Measurements from ENCODE around the gene SLC4A8. TPM values are rescaled to one million over a fixed set of nuclear protein-coding genes. Genes with fewer than 3 reads are reported as not detected.

Gene SLC4A8
- total RNA-seq (2014; rRNA removed; shearing (Covaris generic)), result 7.5 and 14.4 TPM in 2 replicates

DNA sequence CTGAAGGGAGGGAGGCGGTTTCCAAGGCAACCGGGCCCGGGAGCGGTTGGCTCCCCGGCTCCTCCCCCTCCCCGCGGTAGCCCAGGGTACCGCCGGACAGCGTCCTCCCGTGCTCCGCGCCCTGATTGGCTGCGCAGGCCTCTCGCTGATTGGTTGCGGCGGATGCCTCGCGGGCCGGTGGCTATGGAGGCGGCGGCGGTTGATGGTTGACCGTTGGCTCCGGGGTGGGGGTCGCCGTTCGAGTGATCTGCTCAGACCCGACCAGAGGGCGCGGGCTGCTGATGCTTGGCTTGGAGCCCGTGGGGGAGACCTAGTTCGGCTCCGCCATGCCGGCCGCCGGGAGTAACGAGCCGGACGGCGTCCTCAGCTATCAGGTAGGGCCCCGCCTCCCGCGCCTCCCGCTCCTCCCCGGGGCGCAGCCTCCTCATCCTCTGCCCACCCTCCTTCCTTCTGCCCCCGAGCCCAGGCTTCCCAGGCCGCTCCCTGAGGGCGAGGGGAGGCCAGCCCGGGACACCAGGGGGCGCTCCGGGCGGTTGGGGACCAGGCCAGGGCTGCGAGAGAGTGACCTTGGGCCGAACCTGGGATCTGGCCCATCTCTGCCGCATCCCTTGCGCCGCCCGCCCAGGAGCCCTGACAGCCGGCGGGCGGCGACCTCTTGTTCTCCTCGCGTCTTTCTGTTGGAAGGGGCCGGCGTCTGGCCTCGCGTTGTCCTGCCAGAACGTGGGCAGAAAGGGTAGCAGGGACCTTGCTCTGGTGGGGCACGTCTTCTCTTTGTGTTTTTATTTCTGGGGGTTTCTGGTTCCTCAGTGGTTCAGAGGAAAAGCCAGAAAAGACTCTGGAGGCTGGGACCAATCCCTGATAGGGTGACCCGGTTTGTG is at the start of gene SLC4A8:
SLC4A8 (plus strand) TSS at position 170 of the 878 bp plus-strand sequence; CDS start at position 327, 157 bp downstream.
- peak; percentile 84 for DNase-seq (ENCODE audit: low spot score)

DNA sequence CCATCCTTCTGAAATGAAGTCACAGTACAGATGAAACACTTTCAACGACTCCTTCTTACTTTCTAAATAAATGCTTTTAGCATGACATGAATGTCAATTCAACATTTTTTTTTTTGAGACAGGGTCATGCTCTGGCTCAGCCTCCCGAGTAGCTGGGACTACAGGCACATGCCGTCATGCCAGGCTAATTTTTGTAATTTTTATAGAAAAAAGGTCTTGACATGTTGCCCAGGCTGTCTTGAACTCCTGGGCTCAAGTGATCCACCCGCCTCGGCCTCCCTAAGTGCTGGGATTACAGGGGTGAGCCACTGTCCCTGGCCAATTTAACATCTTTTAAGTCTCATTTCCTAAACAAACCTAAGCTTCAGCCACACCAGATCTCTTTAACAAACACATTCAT is 49.8 kb upstream of the SLC4A8 start:
- no peak for DNase-seq (ENCODE audit: low spot score)

DNA sequence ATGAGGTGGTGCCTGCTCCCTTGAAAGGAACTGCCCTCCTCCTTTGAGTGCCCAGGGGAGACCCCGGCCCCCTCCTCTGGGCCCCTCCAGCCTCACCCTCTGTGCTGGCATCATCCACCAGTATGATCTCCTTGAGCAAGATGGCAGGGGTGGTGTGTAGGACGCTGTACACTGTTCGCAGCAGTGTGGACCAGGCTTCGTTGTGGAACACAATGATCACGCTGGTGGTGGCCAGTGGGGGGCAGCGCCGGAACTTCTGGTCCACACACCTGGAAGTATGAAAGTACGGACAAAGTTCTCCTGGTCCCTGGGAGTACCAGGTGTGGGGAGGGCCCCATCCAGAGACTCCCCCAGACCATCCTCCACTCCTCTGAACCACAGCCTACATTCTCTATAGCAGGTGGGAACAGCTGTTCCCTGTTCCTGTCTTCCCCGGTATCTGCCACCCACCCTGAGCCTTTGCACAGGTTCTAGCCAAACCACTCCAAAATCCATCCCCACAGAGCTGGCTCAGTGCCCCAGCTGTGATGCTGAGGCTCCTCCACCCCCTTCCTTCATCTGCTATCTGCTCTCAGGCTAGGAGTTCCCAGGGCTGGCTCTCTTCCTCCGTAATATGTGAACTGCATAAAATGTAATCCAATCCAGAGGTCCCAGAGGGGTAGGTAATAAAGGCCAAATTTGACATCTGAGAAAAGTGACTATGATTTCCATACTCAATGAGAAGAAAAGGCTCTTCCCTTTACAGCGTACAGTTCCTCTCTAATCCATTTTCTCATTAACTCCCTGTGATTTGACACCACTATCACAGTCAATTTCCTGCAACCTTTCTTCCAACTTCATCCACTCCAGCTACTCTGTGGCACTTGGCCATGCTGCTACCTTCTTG is 47.3 kb upstream of the SLC4A8 start:
- DNase-seq (ENCODE audit: low spot score), result no peak

DNA sequence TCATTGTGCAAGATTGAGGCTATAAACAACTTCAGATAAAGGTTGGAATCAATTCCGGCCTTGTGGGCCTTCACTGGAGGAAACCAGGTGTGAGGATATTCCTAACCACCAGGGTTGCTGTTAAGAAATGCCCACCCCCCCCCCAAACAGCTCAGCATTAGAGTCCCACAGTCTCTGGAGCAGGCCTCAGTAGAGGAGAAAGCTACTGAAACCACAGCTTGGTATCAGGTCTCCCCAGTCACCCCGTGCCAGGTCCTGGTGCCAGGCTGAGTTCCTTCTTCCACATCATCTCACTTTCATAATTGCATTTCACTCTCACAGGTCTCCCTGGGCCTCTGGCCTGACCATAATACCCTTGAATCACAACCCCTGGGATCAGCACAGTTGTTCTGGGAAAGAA is 45.9 kb upstream of the SLC4A8 start:
- no peak for DNase-seq (ENCODE audit: low spot score)

DNA sequence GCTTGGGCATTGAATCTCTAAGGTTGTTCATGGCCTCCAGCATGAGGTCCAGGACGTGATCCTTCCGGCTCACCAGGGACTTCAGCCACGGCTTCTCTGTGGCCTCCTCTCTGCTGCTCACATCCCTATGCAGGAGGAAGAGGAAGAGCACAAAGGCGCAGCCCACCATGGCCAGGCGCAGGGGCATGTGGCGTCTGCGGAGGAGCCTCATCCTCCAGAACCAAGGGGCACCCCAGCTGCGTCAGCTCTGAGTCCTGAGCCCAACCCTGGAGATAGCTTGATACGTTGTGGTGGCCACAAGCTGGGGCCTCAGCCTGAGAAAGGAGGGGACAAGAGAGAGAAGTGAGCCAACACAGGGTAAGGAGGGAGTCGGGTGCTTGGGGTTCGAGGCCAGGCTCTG is 45.1 kb upstream of the SLC4A8 start:
- no peak for DNase-seq (ENCODE audit: low spot score)

DNA sequence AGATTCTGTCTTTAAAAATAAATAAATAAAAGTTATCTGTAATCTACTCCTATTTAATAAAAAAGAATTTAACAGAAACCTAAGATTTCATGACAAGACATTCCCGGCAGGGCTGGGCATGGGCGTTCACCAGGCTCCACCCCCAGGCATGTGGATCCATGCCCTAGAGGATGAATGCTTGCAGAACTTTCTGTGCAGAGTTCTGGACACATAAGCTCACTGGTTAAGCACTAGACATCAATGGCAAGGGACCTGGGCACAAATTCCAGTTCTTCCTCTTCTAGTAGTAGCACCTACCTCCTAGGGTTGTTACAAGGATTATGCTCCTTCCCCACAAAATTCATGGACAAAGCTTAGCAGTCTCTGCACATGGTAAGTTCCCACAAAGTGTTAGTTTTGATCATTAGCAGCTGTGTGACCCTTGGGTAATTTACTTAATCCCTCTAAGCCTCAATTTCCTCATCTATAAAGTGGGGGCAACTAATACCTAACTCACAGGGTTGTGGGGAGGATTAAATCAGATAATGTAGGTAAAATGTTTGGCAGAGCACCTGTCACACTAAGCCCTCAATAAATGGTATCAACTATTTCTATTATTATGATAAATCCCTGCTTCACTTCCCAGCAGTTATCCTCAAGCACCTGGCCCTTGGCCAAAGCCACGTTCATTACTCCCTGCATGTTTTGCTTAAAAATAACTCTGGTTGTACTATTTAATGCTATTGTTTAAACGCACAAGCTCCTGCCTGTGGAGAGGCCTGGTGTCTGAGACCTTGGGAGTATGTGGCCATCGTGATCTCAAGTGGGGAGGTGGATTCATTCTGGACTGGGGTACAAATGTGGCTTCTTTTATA is 43.2 kb upstream of the SLC4A8 start:
- DNase-seq (ENCODE audit: low spot score), result no peak

DNA sequence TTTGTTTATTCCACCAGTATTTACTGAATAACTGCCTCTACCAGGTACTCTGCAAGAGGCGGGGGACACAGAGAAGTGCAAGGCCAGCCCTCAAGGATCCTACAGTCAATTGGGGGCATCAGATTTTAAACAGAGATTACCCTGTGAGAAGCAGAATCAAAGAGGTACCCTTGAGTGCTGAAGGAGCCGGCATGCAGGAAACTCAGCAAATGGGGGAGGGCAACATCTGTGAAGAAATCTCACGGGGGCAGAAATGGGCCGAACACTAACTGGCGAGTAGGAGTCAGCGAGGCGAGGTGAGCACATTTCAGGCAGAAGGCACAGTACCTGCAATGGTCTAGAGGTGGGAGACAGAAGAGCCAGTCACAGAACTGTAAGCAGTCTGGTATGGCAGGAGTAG is 42.5 kb upstream of the SLC4A8 start:
- DNase-seq (ENCODE audit: low spot score), result no peak

DNA sequence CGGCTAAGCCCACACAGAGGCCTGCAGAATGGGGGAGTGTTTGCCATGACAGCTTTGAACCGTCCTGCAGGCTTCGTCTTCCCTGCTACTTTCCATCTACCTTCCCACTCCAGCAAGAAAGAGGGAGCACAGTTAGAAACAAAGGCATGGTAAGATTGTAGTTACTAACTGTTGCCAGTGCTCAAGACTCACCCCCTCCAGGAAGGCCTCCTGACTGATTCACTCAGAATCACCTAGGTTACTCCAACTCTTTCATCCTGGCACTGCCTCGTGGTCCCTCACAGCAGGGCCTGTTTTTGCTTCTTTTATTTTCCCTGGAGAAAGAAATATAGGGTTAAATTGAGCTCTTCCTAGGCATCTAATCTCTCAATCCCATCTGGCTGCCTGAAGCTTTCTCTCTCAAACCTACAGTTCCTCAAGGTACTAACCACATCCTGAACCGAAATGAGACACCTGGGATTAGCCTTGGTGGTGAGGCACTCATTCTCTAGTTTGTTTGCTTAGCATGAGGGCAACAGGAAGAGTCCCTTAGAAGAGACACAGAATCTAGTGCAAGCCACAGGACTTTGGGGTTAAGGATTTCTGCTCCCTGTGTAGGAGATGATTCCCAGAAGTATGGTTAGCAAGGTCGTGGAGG is 41.2 kb upstream of the SLC4A8 start:
- DNase-seq (ENCODE audit: low spot score), result no peak

DNA sequence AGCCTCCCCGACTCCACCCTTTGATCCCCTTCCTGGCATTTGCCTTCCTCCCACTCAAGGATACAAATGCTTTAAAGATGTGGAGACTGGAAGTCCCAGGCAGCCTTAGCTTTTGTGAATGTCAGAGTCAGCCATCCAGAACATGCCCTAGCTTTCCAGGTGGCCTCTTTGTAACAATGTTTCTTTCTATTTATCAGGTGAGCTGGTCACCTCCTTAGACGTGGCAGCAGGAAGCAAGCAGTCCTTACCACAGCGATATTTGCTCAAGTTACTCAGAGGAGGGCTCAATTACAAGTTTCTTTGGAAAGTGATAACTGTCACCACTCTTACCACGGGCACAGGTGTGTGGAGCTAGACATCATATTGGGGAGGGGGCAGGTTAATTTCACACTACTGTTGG is 38.3 kb upstream of the SLC4A8 start:
- DNase-seq (ENCODE audit: low spot score), result no peak

DNA sequence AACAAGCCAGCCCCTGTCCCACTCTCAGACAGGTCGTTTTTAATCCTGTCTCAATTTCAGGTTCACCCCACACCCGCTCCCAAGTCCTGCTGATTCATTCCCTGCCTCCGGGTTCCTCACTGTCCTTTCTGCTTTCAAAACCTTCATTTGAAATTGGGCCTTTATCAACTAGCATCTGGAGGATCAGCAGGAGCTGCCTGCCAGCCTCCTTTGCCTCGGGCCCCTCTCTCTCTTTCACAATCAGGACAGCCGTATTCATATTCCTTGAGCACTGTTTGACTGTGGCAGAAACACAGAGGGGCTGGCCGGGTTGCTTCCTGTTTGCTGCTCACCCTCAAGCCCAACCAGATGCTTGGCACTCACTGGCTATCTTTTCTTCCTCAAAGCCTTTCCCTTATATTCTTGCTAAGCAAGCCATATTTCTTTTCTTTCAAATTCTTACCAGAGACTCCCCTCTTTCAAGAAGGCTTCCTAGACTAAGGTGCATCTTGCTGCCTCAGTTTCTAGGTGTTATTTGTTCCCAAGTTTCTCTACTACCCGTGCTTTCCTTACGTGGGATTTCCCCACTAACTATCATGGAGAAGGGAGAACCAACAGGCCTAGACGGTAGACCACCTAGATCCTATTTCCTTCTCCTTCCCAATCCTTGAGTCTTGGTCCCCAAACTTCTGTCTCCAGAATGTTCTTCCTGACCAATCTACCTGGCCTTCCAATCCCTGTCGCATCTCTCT is 36.4 kb upstream of the SLC4A8 start:
- DNase-seq (ENCODE audit: low spot score), result no peak

DNA sequence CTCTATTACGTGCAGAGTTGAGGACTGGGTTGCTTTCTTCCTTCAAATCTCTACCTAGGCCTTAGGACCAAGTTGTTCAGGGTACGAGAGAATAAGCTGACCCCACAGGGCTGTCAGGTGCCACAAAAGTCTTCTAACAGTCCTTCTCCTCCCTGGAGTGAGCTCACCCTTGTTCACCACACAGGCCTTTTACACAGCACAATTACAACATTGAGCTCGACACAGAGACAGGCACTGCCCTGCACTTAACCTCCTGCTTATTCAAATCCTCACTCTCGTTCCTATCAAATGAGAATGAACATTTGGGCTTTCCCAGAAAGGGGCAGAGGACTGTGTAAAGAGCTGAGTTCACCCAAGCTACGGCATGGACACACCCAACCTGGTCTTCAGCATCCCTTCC is 35.8 kb upstream of the SLC4A8 start:
- DNase-seq (ENCODE audit: low spot score), result no peak

DNA sequence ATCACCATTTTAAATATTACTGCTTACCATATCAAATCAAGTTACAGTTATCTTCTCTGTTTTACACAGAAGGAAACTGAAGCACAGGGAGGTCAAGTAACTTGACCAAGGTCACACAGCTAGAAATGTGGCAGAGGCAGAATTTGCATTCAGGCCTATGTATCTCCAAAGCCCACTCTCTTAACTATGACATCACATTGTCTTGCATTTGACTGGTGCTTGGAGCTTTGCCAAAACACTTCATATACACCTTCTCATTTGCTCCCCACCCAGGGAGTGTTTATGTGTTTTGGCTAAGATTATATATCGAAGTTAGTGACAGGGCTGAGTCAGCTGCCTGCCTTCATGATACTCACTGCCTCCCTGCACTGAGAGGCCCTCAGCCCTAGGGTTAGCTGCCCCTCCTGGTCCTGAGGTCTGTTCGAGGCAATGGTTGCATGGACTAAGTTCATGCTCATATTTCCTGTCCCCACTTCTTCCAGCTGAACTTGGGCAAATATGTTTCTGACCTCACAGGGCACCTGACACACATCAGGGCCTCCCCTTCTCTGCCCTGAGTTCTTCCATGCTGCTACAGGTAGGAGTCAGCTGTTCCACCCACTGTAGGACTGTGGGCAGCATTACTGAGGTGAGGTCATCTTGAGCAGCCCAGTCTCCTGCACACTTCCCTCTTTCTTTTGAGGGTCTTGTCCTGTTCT is 35.2 kb upstream of the SLC4A8 start:
- DNase-seq (ENCODE audit: low spot score), result no peak

DNA sequence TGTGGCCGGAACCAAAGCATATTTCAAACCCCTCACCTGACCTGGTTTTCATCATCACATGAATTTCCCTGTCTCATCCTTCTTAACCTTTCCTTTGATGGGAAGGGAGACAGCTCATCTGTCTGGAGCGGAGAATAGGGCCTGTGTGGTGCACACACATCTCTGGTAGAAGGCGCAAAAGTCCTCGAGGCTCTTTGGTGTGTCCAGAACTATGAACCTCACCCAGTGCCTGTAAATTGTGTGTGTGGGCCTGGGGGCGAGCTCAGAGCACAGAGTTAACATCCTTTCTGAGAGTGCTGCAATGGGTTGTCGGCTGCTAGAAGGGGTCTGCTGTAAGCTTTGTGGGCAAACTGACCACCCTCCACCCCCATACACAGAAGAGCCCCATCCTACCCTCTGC is 34.2 kb upstream of the SLC4A8 start:
- DNase-seq (ENCODE audit: low spot score), result no peak

DNA sequence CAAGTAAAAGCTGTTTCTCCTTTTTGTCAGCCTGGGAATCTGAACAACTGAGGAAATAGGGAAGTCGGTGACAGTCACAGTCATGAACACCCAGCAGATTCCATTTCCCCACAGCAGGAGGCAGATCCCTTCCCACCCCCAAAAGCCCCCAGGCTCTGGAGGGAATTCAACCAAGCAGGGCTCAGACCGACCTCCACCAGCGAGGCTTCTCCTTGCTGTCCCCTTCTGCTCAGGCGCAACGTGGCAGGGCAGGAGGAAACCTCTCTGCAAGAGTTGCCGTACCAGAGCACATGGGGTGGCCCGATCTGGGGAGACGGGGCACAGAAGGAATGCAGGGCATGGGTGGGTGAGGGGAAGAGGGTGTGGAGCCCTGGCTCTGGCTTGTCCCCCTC is 33.7 kb upstream of the SLC4A8 start:
- no peak for DNase-seq (ENCODE audit: low spot score)

DNA sequence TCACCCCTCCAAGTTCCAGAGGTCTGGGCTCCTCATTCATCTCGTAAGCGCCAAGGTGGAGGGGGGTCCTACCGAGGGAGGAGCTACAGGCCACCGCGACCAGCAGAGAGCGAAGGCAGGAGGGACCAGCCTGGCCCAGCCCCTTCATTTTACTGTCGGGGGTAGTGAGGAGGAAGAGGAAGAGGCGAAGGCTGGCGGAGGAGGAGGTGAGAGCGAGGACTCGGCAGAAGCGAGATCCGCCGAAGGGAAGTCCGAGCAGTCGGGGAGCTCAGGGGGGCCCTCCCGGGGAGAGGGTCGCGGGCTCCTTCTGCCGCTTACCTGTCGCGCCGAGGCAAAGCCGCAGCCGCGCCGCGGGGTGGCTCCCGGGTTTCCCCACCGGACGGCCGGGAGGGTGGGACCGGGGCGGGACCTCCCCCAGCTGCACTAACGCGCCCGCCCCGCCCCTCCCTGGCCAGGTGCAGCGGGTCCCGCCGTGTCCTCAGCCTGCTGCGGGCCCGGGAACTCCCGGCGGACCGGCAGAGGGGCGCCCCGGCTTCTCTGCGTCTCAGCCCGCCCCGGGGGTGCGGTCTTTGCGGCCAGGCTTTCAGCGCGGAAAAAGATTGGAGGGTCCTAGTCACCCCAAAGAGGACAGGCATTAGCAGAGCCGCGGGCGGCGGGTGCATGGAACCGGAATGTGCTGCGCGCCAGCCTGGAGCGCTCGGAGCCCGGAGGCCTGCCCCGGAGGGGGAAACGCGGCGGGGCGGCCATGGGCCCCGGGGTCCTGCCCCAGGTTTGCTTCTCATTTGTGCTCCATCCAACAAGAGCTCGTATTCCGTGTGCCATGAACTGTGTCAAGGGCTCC is 33.1 kb upstream of the SLC4A8 start, which contains the start of gene GALNT6:
GALNT6 (minus strand) TSS at position 124 of the 841 bp plus-strand sequence. CDS start 11,625 bp downstream, outside the sequence.
- DNase-seq (ENCODE audit: low spot score), result peak; percentile 21

DNA sequence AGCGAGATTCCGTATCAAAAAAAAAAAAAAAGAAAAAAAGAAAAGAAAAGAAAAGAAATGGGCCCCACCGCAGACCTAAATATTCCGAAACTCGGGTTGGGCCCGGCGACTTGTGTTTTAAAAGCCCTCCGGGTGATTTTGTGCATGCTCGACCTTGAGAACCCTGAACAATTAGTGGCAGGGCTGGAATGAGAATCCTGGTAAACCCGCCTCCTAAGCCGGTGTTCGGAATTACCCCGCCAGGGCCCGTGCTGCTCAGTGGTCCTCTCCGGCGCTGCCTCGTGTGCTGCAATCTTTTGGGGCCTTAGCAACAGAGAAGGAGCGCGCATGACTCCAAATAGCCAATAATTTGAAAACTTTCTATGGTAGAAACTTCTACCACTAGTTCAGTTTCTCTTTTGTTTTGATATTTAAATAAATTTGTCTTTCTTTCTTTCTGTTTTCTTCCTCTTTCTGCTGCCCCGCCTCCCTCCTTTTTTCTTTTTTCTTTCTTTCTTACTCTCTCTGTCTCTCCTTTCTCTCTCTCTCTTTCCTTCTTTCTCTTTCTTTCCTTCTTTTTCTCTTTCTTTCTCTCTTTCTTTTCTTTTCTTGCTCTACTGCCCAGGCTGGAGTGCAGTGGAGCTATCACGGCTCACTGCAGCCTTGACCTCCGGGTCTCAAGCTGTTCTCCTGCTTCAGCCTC is 31.9 kb upstream of the SLC4A8 start:
- DNase-seq (ENCODE audit: low spot score), result no peak

DNA sequence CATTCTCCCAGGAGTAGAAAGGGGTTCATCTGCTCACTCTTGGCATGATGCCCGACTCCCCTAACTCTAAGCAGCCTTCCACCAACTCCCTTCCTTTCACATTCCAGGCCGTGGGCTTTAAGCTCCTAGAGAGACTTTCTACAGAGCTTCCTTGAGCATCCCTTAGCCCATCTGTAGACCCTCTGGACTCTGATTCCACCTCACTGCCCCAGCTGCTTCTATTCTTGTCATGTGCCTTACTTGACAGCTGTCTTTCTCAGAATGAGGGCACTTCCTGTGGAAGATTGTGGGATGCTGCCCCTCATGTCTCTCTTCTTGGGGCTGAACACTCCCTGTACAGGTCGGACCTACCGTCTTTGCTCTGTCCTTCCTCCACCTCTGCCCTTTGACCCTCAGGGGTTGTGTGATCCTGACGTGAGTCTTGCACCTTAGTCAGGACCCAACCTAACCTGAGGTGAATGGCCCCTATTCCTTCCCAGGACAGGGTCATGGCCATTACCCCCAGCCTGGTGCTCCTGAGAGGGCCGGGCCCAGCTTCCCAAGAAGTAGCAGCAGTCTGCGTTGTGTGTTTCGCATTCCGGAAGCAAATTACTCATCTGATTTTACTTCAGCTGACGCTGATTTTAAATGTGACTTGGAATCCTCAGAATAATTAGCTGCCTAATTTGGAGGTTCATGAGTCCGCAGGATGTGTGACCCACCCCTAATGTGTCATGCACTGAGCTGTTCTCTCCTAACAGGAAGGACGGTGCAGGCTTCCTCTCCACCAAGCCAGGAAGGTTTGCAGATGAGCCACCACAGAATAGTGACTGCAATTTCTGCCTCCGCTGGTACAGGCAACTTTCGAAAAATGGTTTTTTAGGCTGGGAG is 30.7 kb upstream of the SLC4A8 start:
- peak; percentile 91 for DNase-seq (ENCODE audit: low spot score)
